H7 (cell line): Measurements from ENCODE around the gene FGR. TPM values are rescaled to one million over a fixed set of nuclear protein-coding genes. Genes with fewer than 3 reads are reported as not detected.
A peak's percentile ranks its signal among the peaks of the same experiment; 100 is the strongest.

Experiments used
- DNase-seq: peaks from one replicate; pipeline ENCODE4 v3.0.0; 2012
- H3K27me3 ChIP-seq: 2 replicates; pipeline ENCODE4 v1.6.0; 2011; ENCODE audit warnings: mild to moderate bottlenecking, low read length; ENCODE audit not compliant: control insufficient read depth, insufficient read depth
- H3K36me3 ChIP-seq: replicated peaks from 2 replicates; pipeline ENCODE4 v1.5.1; 2011; ENCODE audit warnings: low read length; ENCODE audit not compliant: control insufficient read depth, insufficient read depth
- H3K4me3 ChIP-seq: 2 replicates; pipeline ENCODE4 v1.5.1; 2011; ENCODE audit warnings: low read depth, mild to moderate bottlenecking, control low read depth, low read length, moderate library complexity; ENCODE audit not compliant: insufficient read depth
- total RNA-seq: library from RNA; depleted of rRNA; stranded (reverse); fragments of >200 nt; shearing (Covaris generic); gene quantifications from 2 replicates; pipeline ENCODE4 v1.2.3, GENCODE V29; 2014; rRNA removed

The FGR gene
- total RNA-seq, 1 experiment from 2014 or later: 0.07 TPM

- H3K27me3 ChIP-seq: no peaks in the 10 kb centered on the region
- H3K4me3 ChIP-seq: no peak overlapping the region
- peak; percentile 69 for DNase-seq
- no peaks in the 10 kb centered on the region; the same call in 1 of the 2 replicates for H3K36me3 ChIP-seq
Measured at GRCh38 chr1:27563591-27564471, 71.2 kb downstream of the FGR start.

- Histone ChIP-seq H3K36me3 (no peaks in the 10 kb centered on the region; the same call in 1 of the 2 replicates), H3K27me3 (no peaks in the 10 kb centered on the region), H3K4me3 (no peak overlapping the region)
- no peak for DNase-seq
Measured at GRCh38 chr1:27563341-27563590, 71.7 kb downstream of the FGR start.

DNA sequence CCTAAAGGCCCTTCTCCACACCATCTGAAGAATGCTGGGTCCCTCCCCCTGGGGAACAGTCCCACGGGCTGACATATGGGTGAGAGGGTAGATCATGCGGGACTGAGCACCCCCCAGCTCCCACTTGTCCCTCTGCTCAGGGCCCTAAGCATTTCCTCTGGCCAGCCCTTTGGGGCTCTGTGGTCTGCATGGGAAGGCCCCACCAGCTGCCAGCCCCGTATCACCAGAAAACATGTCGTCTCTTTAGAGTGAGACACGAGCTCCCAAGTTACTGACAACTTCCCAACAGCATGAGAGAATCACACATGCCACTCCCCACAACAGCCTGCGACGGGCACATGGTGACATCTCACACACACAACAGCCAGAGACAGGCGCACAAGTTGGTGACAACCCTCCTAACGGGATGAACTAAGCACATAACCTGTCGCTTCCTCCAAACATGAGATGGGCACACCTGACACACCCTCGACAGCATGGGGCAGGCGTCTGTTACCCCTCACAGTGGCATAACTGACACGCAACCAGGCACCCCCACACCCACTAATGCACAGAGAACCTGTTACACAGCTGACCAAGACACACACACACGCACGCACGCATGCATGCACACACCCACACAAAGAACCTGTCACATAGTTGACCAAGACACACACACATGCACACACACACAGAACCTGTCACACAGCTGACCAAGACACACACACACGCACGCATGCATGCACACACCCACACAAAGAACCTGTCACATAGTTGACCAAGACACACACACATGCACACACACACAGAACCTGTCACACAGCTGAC lies 72.2 kb downstream of the FGR start:
- H3K4me3 ChIP-seq: no peak overlapping the region
- DNase-seq: no peak
- H3K27me3 ChIP-seq: no peaks in the 10 kb centered on the region
- H3K36me3 ChIP-seq: no peaks in the 10 kb centered on the region; the same call in 1 of the 2 replicates

Other genes with a start within 250 kb of the FGR start
- gene GPR3, start 242.6 kb downstream of the FGR start, total RNA-seq: 5.8 and 8.5 TPM in 2 replicates
- gene WASF2, start 145.0 kb downstream of the FGR start, total RNA-seq: 34.3 and 44.3 TPM in 2 replicates
- gene AHDC1, start 31.0 kb downstream of the FGR start, total RNA-seq: 8.8 and 11.2 TPM in 2 replicates
- gene IFI6, start 37.0 kb upstream of the FGR start, total RNA-seq: 3.3 and 5.8 TPM in 2 replicates
- gene FAM76A, start 90.8 kb upstream of the FGR start, total RNA-seq: 14.7 and 27.1 TPM in 2 replicates
- 16.3 and 22.1 TPM in 2 replicates for gene STX12, start 138.0 kb upstream of the FGR start, total RNA-seq
- gene PPP1R8, start 195.6 kb upstream of the FGR start, total RNA-seq: 83.0 and 95.3 TPM in 2 replicates
- 27.5 and 38.7 TPM in 2 replicates for gene THEMIS2, start 237.4 kb upstream of the FGR start, total RNA-seq